GM18519 (cell line): ENCODE results near the gene SPTBN4.
"Not testable (repeated sequence)": the region's sequence is repeated elsewhere in the genome, so short reads cannot be mapped to it uniquely, and the experiment has no call there.

Experiments
- ATAC-seq: cut with Tn5 transposase; IDR thresholded peaks from one replicate; pipeline ENCODE4 v1.9.1; 2021; ENCODE audit warnings: mild to moderate bottlenecking, moderate library complexity; ENCODE audit not compliant: unreplicated experiment, low FRiP score

SPTBN4 gene

GRCh38 chr19:40466985-40467734, at the start of gene SPTBN4:
TSS of gene SPTBN4 (plus strand) at chr19:40467001. CDS start at chr19:40472622, 5,621 bp downstream.
- ATAC-seq: no peak

- no peak for ATAC-seq
These were observed 49.2 kb upstream of the SPTBN4 start for GRCh38 chr19:40417643-40417981.

- ATAC-seq: no peak
These were observed 48.8 kb upstream of the SPTBN4 start for GRCh38 chr19:40418040-40418439.

DNA sequence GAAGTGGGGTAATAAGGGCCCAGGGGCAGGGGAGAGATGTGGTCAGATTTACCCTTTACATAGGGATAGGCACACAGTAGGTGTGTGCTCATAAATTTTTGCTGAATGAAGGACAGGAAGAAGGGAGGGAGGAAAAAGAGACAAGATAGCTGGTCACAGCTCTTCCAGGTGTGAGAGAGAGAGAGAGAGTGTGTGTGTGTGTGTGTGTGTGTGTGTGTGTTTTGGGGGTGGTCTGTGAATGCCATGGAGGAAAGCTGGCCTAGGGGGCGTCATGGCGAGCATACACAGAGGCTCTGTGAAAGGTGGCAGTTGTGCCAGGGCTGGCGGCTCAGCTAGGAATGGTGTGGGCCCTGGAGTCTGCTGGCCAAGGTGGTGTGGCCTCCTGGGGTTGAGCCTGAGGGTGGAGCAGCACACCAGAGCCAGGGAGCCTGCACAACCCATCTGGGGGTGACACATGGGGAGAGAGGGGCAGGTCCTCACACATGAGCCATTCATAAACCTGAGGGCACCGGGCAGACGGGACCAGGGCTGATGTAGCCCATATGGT, 47.7 kb upstream of the SPTBN4 start:
- ATAC-seq: no peak

- no peak for ATAC-seq
These were observed 47.0 kb upstream of the SPTBN4 start for GRCh38 chr19:40419780-40420179.

- ATAC-seq: no peak
These were observed 46.4 kb upstream of the SPTBN4 start for GRCh38 chr19:40420451-40420765.

- no peak for ATAC-seq
These were observed 45.7 kb upstream of the SPTBN4 start for GRCh38 chr19:40420766-40421765.

- ATAC-seq: no peak
These were observed 44.6 kb upstream of the SPTBN4 start for GRCh38 chr19:40421993-40422747.

- ATAC-seq: no peak
These were observed 43.8 kb upstream of the SPTBN4 start for GRCh38 chr19:40422748-40423566.

GRCh38 chr19:40423938-40424337, 42.9 kb upstream of the SPTBN4 start:
- ATAC-seq: no peak

- no peak for ATAC-seq
These were observed 42.0 kb upstream of the SPTBN4 start for GRCh38 chr19:40424637-40425449.

DNA sequence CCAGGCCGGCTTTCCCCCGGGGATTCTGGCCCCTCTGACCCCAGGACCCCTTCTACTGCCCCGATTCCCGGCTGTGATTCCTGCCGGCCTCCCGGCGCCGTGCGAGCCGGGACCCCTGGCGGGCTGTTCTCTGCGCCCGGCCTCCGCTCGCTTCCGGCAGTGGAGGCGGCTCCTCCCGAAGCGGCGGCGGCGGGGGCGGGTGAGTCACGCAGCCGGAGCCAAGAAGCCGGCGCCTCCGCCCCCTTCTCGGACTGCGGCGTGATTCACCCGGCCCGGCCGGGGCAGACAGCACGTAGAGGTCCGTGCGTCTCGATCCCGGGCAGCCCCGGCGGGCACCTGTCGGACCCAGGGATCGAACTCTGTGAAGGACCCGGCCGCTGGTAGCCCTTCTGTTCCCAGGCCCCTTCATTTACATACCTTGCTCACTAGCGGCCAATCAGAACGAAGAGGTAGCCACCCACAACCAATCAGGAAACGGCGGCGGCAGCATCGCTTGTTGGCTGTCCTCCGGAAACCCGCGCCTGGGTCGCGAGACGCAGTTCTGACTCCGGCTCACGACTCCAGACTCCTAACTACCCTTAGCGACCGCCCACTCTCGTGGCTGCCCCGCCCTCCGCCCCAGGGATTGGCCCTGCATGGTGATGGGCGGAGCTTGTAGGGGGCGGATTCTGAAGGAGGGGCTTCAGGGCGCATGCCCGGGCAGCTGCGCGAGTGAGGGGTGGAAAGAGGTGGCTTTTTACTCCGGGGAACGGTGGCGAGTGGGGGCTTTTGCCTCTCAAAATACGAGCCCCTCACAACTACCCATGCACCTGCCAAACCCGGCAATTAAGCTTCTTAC, 41.1 kb upstream of the SPTBN4 start, which contains the start of gene SERTAD1:
Gene SERTAD1 (minus strand): TSS at position 543 of the 838 bp plus-strand sequence. CDS start 2,446 bp downstream, outside the sequence.
- ATAC-seq: peak; percentile 64

GRCh38 chr19:40428197-40428596, 38.6 kb upstream of the SPTBN4 start:
- ATAC-seq: not testable (repeated sequence)

- ATAC-seq: not testable (repeated sequence)
These were observed 36.6 kb upstream of the SPTBN4 start for GRCh38 chr19:40430242-40430641.

DNA sequence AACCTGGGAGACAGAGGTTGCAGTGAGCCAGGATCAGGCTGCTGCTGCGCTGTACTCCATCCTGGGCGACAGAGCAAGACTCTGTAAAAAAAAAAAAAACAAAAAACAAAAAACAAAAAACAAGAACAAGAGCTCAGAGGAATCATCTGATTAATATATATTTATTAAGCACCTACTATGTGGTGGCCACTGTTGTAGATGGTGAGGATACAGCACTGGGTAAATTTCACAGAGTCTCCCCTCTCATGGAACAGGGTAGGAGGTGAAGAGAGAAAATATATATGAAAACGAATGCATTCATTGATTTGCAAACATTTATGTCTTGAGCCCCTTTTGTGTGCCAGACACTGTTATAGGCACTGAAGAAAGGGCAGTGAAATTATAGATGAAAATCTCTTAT, 35.1 kb upstream of the SPTBN4 start:
- no peak for ATAC-seq

DNA sequence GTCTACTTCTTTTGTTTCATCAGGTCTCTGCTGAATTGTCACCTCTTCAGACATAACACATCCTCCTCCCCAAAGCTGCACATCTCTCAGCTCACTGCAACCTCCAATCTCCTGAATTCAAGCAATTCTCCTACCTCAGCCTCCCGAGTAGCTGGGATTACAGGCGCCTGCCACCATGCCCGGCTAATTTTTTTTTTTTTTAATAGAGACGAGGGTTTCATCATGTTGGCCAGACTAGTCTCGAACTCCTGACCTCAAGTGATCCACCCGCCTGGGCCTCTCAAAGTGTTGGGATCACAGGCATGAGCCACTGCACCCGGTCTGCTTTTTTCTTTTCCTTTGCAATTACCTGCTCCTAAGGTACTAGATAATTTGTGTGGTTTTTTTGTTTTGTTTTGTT, 34.0 kb upstream of the SPTBN4 start:
- ATAC-seq: not testable (repeated sequence)

- ATAC-seq: no peak
These were observed 33.2 kb upstream of the SPTBN4 start for GRCh38 chr19:40433391-40434216.
